GM21423 (cell line): ENCODE results near the gene FITM1.

Experiments used
- ATAC-seq: cut with Tn5 transposase; IDR thresholded peaks from one replicate; pipeline ENCODE4 v1.9.1; 2021; ENCODE audit warnings: mild to moderate bottlenecking, moderate library complexity; ENCODE audit not compliant: unreplicated experiment

FITM1 gene

DNA sequence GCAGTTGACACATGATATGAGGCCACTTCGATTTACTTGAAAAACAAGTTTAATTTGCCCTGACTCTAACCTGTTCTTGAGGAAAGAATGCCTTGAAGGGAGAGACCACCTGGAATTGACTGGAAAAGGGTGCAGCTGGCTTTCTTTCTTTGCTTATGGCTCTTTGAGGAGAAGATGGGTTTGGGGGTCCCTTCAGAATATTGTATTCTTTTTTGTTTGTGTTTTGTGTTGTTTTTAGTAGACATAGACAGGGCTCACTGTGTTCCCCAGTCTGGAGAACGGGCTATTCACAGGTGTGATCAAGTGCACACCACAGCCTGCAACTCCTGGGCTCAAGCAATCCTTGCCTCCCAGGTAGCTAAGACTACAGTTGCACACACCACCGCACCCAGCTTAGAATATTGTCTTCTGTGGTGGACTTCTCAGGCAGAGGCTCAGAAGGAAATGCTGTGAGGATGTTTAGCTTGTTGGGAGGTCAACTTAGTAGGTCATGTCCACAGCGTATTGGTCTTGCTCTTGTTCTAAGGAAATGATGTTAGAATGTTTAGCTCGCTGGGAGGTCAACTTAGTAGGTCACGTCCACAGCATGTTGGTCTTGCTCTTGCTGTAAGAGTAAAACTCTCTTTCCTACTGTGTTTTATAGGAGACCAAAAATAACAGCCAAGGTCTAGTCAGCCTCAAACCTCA, 14.2 kb upstream of the FITM1 start:
- no peak for ATAC-seq

GRCh38 chr14:24117179-24117578, 13.3 kb upstream of the FITM1 start:
- no peak for ATAC-seq

- no peak for ATAC-seq
Observed at GRCh38 chr14:24119691-24120090, 10.8 kb upstream of the FITM1 start.

GRCh38 chr14:24121210-24121609, 9.2 kb upstream of the FITM1 start:
- ATAC-seq = no peak

- ATAC-seq = no peak
Observed at GRCh38 chr14:24122416-24122815, 8.0 kb upstream of the FITM1 start.

- ATAC-seq = no peak
Observed at GRCh38 chr14:24122898-24123297, 7.6 kb upstream of the FITM1 start.

- peak; percentile 63 for ATAC-seq
Observed at GRCh38 chr14:24123424-24124417, 6.7 kb upstream of the FITM1 start.

DNA sequence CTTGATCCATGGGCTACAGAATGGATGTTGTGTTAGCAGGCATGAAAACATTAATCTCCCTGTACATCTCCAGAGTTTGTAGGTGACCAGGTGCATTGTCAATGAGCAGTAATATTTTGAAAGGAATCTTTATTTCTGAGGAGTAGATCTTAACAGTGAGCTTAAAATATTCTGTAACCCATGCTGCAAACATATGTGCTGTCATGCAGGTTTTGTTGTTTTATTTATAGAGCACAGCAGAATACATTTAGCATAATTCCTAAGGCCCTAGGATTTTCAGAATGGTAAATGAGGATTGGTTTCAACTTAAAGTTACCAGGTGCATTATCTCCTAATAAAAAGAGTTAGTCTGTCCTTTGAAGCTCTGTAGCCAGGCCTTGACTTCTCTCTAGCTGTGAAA, 3.5 kb upstream of the FITM1 start:
- no peak for ATAC-seq

- ATAC-seq = no peak
Observed at GRCh38 chr14:24127673-24128072, 2.8 kb upstream of the FITM1 start.

DNA sequence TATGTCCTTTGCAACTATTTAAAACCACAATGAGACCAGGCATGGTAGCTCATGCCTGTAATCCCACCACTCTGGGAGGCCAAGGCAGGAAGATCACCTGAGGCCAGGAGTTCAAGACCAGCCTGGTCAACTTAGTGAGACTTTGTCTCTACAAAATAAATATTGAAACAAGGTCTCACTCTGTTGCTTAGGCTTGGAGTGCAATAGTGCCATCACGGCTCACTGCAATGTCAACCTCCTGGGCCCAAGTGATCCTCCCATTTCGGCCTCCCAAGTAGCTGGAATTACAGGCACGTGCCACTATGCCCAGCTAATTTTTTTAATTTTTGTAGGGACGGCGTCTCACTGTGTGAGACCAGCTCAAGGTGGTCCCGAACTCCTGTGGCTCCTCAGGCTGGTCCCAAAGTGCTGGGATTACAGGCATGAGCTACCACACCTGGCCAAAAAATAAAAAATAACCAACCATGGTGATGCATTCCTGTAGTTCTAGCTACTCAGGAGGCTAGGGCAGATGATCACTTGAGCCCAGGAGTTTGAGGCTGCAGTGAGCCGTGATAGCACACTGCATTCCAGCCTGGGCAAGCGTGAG, 955 bp upstream of the FITM1 start:
- ATAC-seq = no peak

GRCh38 chr14:24130717-24131548, 474 bp downstream of the FITM1 start:
- ATAC-seq = no peak

- ATAC-seq = no peak
Observed at GRCh38 chr14:24131549-24131966, 1.1 kb downstream of the FITM1 start.

- ATAC-seq = no peak
Observed at GRCh38 chr14:24132061-24132685, 1.7 kb downstream of the FITM1 start.

GRCh38 chr14:24132976-24133375, 2.5 kb downstream of the FITM1 start:
- ATAC-seq = no peak

DNA sequence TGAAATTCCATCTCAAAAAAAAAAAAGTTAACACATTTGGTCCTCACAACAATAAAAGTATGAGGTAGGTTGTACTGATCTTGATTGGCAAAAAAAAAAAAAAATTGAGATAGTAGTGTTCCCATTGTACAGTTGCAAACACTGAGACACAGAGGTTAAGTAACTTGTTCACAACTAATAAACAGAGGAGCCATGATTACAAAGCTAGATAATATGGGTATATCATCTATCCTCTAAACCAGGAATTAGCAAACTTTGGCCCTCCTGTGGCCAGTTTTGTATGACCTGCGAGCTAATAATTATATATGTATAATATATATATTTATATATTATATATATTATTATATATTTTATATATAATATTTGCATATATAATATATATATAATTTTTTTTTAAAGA, 3.3 kb downstream of the FITM1 start:
- no peak for ATAC-seq

- no peak for ATAC-seq
Observed at GRCh38 chr14:24135584-24135833, 5.0 kb downstream of the FITM1 start.

GRCh38 chr14:24135834-24136683, 5.6 kb downstream of the FITM1 start, which contains the start of gene PSME1:
PSME1 (plus strand) TSS chr14:24136194; CDS start chr14:24136263, 69 bp downstream.
- ATAC-seq = peak; percentile 84

DNA sequence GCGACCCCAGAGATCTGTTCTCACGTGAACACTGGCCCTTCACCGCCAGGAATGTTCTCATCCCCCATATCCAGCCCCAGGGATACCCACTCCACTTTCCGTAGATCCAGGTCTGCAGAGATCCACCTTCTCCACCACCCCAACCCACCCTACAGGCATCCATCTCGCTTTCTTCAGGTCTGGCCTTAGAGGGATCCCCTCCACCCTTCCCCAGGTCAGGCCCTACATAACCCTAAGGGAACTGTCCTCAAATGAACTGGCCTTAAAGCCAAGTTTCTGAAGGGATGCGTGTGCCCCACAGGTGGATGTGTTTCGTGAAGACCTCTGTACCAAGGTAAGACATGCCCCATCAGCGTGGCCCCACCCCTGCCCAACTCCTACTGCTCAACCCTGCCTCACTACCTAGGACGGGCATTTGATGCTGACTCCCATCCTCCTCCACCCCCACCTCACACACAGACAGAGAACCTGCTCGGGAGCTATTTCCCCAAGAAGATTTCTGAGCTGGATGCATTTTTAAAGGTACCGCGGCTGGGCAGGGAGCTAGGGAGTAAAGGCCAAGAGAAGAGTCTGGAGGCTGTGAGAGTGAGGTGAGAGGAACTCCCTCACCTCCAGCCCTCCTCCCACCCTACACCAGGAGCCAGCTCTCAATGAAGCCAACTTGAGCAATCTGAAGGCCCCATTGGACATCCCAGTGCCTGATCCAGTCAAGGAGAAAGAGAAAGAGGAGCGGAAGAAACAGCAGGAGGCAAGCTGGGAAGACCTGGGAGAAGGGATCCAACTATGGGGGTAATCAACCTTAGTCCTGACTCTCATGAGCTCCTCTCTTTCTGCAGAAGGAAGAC, 6.4 kb downstream of the FITM1 start:
- ATAC-seq = no peak
